SK-N-SH (cell line): ENCODE results near the gene GEMIN7.

Experiments
- FOSL2 ChIP-seq: IDR thresholded peaks from 2 replicates; pipeline ENCODE4 v1.4.0; 2012; ENCODE audit warnings: low read depth, mild to moderate bottlenecking, moderate library complexity, borderline replicate concordance
- TEAD4 ChIP-seq: IDR thresholded peaks from 2 replicates; pipeline ENCODE4 v1.4.0; 2012; ENCODE audit warnings: mild to moderate bottlenecking, borderline replicate concordance; ENCODE audit not compliant: insufficient read depth
- TF ChIP-seq, protein P1 (sequence below): fragments of 200-600 bp; sonication (generic); IDR thresholded peaks from 2 replicates; pipeline ENCODE4 v1.6.1; 2017; ENCODE audit warnings: antibody characterized with exemption, mild to moderate bottlenecking, moderate library complexity

DNA sequence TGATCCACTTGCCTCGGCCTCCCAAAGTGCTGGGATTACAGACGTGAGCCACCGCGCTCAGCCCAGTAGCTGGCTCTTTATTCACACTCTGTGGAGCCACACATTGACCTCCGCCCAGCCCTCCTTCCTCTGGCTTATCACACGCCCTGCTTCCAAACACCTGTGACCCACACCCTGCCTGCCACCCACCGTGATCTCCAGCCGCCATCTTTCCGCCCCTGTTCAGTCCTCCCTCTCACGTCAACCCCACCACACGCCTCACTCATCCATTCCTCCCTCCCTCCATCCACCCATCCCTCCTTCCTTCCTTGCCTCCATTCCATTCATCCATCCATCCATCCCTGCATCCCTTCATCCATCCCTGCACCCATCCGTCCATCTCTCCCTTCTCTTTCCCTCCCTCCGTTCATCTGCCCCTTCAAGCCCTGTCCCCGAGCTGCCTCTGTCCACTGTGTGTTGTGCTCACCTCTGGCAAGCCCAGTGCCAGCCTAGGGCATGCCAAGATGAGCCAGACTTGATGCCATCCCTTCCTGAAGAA, 20.4 kb upstream of the GEMIN7 start:
- TF ChIP-seq, protein P1, sequence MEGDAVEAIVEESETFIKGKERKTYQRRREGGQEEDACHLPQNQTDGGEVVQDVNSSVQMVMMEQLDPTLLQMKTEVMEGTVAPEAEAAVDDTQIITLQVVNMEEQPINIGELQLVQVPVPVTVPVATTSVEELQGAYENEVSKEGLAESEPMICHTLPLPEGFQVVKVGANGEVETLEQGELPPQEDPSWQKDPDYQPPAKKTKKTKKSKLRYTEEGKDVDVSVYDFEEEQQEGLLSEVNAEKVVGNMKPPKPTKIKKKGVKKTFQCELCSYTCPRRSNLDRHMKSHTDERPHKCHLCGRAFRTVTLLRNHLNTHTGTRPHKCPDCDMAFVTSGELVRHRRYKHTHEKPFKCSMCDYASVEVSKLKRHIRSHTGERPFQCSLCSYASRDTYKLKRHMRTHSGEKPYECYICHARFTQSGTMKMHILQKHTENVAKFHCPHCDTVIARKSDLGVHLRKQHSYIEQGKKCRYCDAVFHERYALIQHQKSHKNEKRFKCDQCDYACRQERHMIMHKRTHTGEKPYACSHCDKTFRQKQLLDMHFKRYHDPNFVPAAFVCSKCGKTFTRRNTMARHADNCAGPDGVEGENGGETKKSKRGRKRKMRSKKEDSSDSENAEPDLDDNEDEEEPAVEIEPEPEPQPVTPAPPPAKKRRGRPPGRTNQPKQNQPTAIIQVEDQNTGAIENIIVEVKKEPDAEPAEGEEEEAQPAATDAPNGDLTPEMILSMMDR: no peak
- TF ChIP-seq FOSL2 (no peak), TEAD4 (no peak)
